Measurements from ENCODE around the gene EVA1A. TPM values are rescaled to one million over a fixed set of nuclear protein-coding genes. Genes with fewer than 3 reads are reported as not detected.

The EVA1A gene
- total and polyA plus RNA-seq, 8 donors: 1.3 to 4.7 (median 2.4) TPM; not detected in 3

- Histone ChIP-seq H3K27ac (peak overlapping the region in 1 of 5 donors; percentile 1), H3K9me3 (no peaks in the 10 kb centered on the region), H3K4me3 (no peak overlapping the region), H3K4me1 (peaks cover 0 to 15% (median 10%) of the 10 kb centered on the region in 4 donors), H3K36me3 (no peaks in the 10 kb centered on the region), H3K27me3 (no peaks in the 10 kb centered on the region)
- intact Hi-C loops (cut with DNase I; ENCODE audit: low total_unique reads): no loop called here
- TF ChIP-seq POLR2A (IDR thresholded peaks at IDR 0.05) (no peak), EP300 (IDR thresholded peaks at IDR 0.05) (no peak)
- WGBS, 5 donors: 77 to 79% (median 79%) methylated on average over 8 of the region's 8 CpGs
- DNase-seq: no peak
These were observed 9.5 kb upstream of the EVA1A start for GRCh38 chr2:75570024-75570947.

- no peak for DNase-seq
- Histone ChIP-seq H3K27me3 (no peaks in the 10 kb centered on the region), H3K4me1 (peaks cover 0 to 15% (median 10%) of the 10 kb centered on the region in 4 donors), H3K36me3 (no peaks in the 10 kb centered on the region), H3K4me3 (no peak overlapping the region), H3K9me3 (no peaks in the 10 kb centered on the region), H3K27ac (no peak overlapping the region)
- WGBS, 5 donors: 89 to 97% (median 93%) methylated on average over 5 of the region's 5 CpGs
- no peak for TF ChIP-seq CTCF (IDR thresholded peaks at IDR 0.05)
- TF ChIP-seq EP300 (IDR thresholded peaks at IDR 0.05): no peak
- TF ChIP-seq POLR2AphosphoS5 (IDR thresholded peaks at IDR 0.05): no peak
- no peak for TF ChIP-seq POLR2A (IDR thresholded peaks at IDR 0.05)
- intact Hi-C loops (cut with DNase I; ENCODE audit: low total_unique reads): no loop called here
These were observed 8.8 kb upstream of the EVA1A start for GRCh38 chr2:75569546-75569945.

- peaks cover 0 to 6% (median 0%) of the 10 kb centered on the region in 3 donors for H3K27me3 ChIP-seq
- intact Hi-C loops (cut with DNase I; ENCODE audit: low total_unique reads): no loop called here
- peaks cover 0 to 15% (median 10%) of the 10 kb centered on the region in 4 donors for H3K4me1 ChIP-seq
- no peak overlapping the region for H3K27ac ChIP-seq
- 92 to 100% (median 95%) methylated on average over 1 of the region's 1 CpG for WGBS, 5 donors
- H3K36me3 ChIP-seq: no peaks in the 10 kb centered on the region
- DNase-seq: no peak
- no peaks in the 10 kb centered on the region for H3K9me3 ChIP-seq
- TF ChIP-seq POLR2A (IDR thresholded peaks at IDR 0.05) (no peak), POLR2AphosphoS5 (IDR thresholded peaks at IDR 0.05) (no peak), CTCF (IDR thresholded peaks at IDR 0.05) (no peak), EP300 (IDR thresholded peaks at IDR 0.05) (no peak)
- H3K4me3 ChIP-seq: no peak overlapping the region
These were observed 7.4 kb upstream of the EVA1A start for GRCh38 chr2:75568174-75568573.

- WGBS, 5 donors: 78 to 85% (median 82%) methylated on average over 8 of the region's 8 CpGs
- H3K27me3 ChIP-seq: peaks cover 0 to 28% (median 4%) of the 10 kb centered on the region in 3 donors
- H3K9me3 ChIP-seq: no peaks in the 10 kb centered on the region
- no peaks in the 10 kb centered on the region for H3K36me3 ChIP-seq
- H3K4me1 ChIP-seq: peaks cover 5 to 15% (median 10%) of the 10 kb centered on the region in 4 donors
- no peak overlapping the region for H3K4me3 ChIP-seq
- intact Hi-C loops (cut with DNase I; ENCODE audit: low total_unique reads): no loop called here
- TF ChIP-seq POLR2A (IDR thresholded peaks at IDR 0.05) (no peak), EP300 (IDR thresholded peaks at IDR 0.05) (no peak), POLR2AphosphoS5 (IDR thresholded peaks at IDR 0.05) (no peak), CTCF (IDR thresholded peaks at IDR 0.05) (no peak)
- no peak for DNase-seq
- H3K27ac ChIP-seq: no peak overlapping the region
These were observed 5.0 kb upstream of the EVA1A start for GRCh38 chr2:75565472-75566462.

Measured in stomach (tissue), 9 donors.